OCI-LY7 (cell line): Measurements from ENCODE around the gene SLC9A2. TPM values are rescaled to one million over a fixed set of nuclear protein-coding genes. Genes with fewer than 3 reads are reported as not detected.

Source experiments
- BruUV-seq: library from RNA; stranded (reverse); fragments of 400-500 nt; replicated peaks from 2 replicates; lab custom pipeline; 2021; lab: Mats Ljungman, UMichigan
- CTCF ChIA-PET: fragments of 300-600 bp; sonication (Branson Sonifier 250); formaldehyde crosslinking; loops from one replicate; lab custom pipeline; 2022; ENCODE audit warnings: antibody characterized with exemption; ENCODE audit not compliant: unreplicated experiment; lab: Charles Lee
- POLR2A ChIA-PET: fragments of 300-600 bp; sonication (Branson Sonifier 250); formaldehyde crosslinking; loops from one replicate; lab custom pipeline; 2022; ENCODE audit warnings: antibody characterized with exemption; lab: Charles Lee
- DNase-seq: peaks from one replicate; pipeline ENCODE4 v3.0.0-alpha.2; 2015; ENCODE audit warnings: low spot score
- H2AFZ ChIP-seq: fragments of 200-600 bp; sonication (generic), shearing (Covaris generic); 2 replicates; pipeline ENCODE4 v1.6.1; 2014; ENCODE audit warnings: mild to moderate bottlenecking, antibody characterized with exemption, low read length, moderate library complexity
- H3K27ac ChIP-seq: fragments of 200-600 bp; sonication (generic); 2 replicates; pipeline ENCODE4 v1.5.1; 2014; ENCODE audit warnings: mixed run types, low read depth, mild to moderate bottlenecking, moderate library complexity, low read length, inconsistent platforms; ENCODE audit not compliant: poor library complexity, severe bottlenecking
- H3K36me3 ChIP-seq: fragments of 200-600 bp; sonication (generic); 2 replicates; pipeline ENCODE4 v1.6.1; 2014; ENCODE audit warnings: mild to moderate bottlenecking, antibody characterized with exemption, low read length, moderate library complexity, mixed read lengths; ENCODE audit not compliant: insufficient read depth
- H3K4me1 ChIP-seq: fragments of 200-600 bp; sonication (generic); 2 replicates; pipeline ENCODE4 v1.5.1; 2014; ENCODE audit warnings: mild to moderate bottlenecking, low read length; ENCODE audit not compliant: insufficient read depth, poor library complexity, severe bottlenecking
- H3K4me2 ChIP-seq: fragments of 200-600 bp; sonication (generic); 2 replicates; pipeline ENCODE4 v1.6.1; 2014; ENCODE audit warnings: mild to moderate bottlenecking, low read length
- H3K4me3 ChIP-seq: fragments of 200-600 bp; sonication (generic); 2 replicates; pipeline ENCODE4 v1.5.1; 2014; ENCODE audit warnings: mild to moderate bottlenecking, low read depth, low read length; ENCODE audit not compliant: poor library complexity, severe bottlenecking
- H3K79me2 ChIP-seq: fragments of 200-600 bp; sonication (generic); 2 replicates; pipeline ENCODE4 v1.6.1; 2016; ENCODE audit warnings: low read depth, mild to moderate bottlenecking, low read length, moderate library complexity, mixed read lengths; ENCODE audit not compliant: insufficient read depth
- H3K9me2 ChIP-seq: fragments of 200-600 bp; sonication (generic); 2 replicates; pipeline ENCODE4 v1.6.1; 2016; ENCODE audit warnings: mild to moderate bottlenecking, low read length, mixed read lengths; ENCODE audit not compliant: insufficient read depth
- H3K9me3 ChIP-seq: fragments of 200-600 bp; sonication (generic); 2 replicates; pipeline ENCODE4 v1.6.1; 2014; ENCODE audit warnings: mild to moderate bottlenecking, mixed run types, low read length, mixed read lengths
- H4K20me1 ChIP-seq: fragments of 200-600 bp; sonication (generic); 2 replicates; pipeline ENCODE4 v1.6.1; 2014; ENCODE audit warnings: mild to moderate bottlenecking, antibody characterized with exemption, low read length, moderate library complexity, mixed read lengths; ENCODE audit not compliant: insufficient read depth
- EZH2phosphoT487 ChIP-seq: fragments of 200-600 bp; sonication (generic); IDR thresholded peaks from 2 replicates; pipeline ENCODE4 v1.6.1; 2018; ENCODE audit warnings: low read depth, borderline replicate concordance, mild to moderate bottlenecking, mixed run types, antibody characterized with exemption, low read length, moderate library complexity, mixed read lengths
- intact Hi-C: fragments of 100-400 bp; cut with micrococcal nuclease; formaldehyde crosslinking; loops from one replicate; pipeline ENCODE4 v1.10.0; 2022; ENCODE audit not compliant: unreplicated experiment
- total RNA-seq, 2 experiments: library from RNA; depleted of rRNA in 1 of 2; stranded (reverse); fragments of >200 nt in 1 of 2; shearing (Covaris generic) in 1 of 2; gene quantifications; 2 replicates each; pipeline ENCODE4 v1.2.3, GENCODE V29; 2014 to 2022
- TF ChIP-seq, protein P1 (sequence below): fragments of 200-600 bp; sonication (generic); conservative IDR thresholded peaks from 2 replicates; pipeline ENCODE4 v1.5.1; 2014; ENCODE audit warnings: mild to moderate bottlenecking, antibody characterized with exemption, low read length, moderate library complexity, mixed read lengths

Gene SLC9A2
- total RNA-seq, 2 experiments from 2014 or later = not detected

- Histone ChIP-seq H3K4me2 (no peak overlapping the region), H4K20me1 (no peaks in the 10 kb centered on the region), H3K27ac (no peak overlapping the region), H3K36me3 (no peaks in the 10 kb centered on the region), H3K4me3 (no peak overlapping the region), H3K9me2 (no peaks in the 10 kb centered on the region), H2AFZ (no peak overlapping the region), H3K4me1 (no peaks in the 10 kb centered on the region), H3K9me3 (no peaks in the 10 kb centered on the region), H3K79me2 (no peaks in the 10 kb centered on the region)
- no TSS peak for BruUV-seq
- CTCF ChIA-PET = no interaction called here
- intact Hi-C loops = no loop called here
- POLR2A ChIA-PET = interaction anchor here (0.7 kb wide), 1 partner anchor 17 kb away, joined by 3 read pairs; no protein-coding TSS in a partner anchor
- DNase-seq = no peak
- no peak for TF ChIP-seq EZH2phosphoT487
- TF ChIP-seq, protein P1, sequence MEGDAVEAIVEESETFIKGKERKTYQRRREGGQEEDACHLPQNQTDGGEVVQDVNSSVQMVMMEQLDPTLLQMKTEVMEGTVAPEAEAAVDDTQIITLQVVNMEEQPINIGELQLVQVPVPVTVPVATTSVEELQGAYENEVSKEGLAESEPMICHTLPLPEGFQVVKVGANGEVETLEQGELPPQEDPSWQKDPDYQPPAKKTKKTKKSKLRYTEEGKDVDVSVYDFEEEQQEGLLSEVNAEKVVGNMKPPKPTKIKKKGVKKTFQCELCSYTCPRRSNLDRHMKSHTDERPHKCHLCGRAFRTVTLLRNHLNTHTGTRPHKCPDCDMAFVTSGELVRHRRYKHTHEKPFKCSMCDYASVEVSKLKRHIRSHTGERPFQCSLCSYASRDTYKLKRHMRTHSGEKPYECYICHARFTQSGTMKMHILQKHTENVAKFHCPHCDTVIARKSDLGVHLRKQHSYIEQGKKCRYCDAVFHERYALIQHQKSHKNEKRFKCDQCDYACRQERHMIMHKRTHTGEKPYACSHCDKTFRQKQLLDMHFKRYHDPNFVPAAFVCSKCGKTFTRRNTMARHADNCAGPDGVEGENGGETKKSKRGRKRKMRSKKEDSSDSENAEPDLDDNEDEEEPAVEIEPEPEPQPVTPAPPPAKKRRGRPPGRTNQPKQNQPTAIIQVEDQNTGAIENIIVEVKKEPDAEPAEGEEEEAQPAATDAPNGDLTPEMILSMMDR = no peak
Observed at GRCh38 chr2:102601730-102602129, 17.6 kb upstream of the SLC9A2 start.

GRCh38 chr2:102603904-102604303, 15.4 kb upstream of the SLC9A2 start:
- Histone ChIP-seq H3K4me3 (no peak overlapping the region), H4K20me1 (no peaks in the 10 kb centered on the region), H3K9me3 (no peaks in the 10 kb centered on the region), H3K4me1 (no peaks in the 10 kb centered on the region), H2AFZ (no peak overlapping the region), H3K79me2 (no peaks in the 10 kb centered on the region), H3K36me3 (no peaks in the 10 kb centered on the region), H3K9me2 (no peaks in the 10 kb centered on the region), H3K4me2 (no peak overlapping the region), H3K27ac (no peak overlapping the region)
- ChIA-PET POLR2A (interaction anchor here (1.0 kb wide), 1 partner anchor 24 kb away, joined by 3 read pairs; no protein-coding TSS in a partner anchor), CTCF (no interaction called here)
- TF ChIP-seq, protein P1 = no peak
- no peak for TF ChIP-seq EZH2phosphoT487
- no peak for DNase-seq
- intact Hi-C loops = no loop called here
- BruUV-seq = no TSS peak

DNA sequence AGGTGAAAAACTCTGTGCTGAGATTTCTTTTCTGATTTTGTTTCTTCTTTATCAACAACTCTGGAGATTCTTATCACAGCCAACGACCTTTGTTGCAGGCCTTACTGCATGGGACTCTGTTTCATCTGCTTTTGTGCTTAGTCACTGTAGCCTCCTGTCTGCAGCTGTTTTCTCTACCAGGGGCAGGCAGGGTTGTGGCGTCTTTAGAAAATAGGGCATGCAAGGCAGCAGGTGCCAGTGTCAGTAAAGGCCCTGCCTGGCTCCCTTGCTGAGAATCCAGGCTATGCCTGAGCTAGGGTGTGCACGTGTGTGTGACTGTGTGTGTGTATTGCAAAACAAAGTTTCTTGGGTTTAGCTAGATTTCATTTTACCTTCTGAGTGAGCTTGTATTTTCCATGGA, 14.6 kb upstream of the SLC9A2 start:
- no peak for TF ChIP-seq EZH2phosphoT487
- TF ChIP-seq, protein P1 = no peak
- no peak for DNase-seq
- Histone ChIP-seq H3K4me3 (no peak overlapping the region), H3K9me2 (no peaks in the 10 kb centered on the region), H2AFZ (no peak overlapping the region), H3K4me1 (no peaks in the 10 kb centered on the region), H3K27ac (no peak overlapping the region), H3K79me2 (no peaks in the 10 kb centered on the region), H4K20me1 (no peaks in the 10 kb centered on the region), H3K4me2 (no peak overlapping the region), H3K36me3 (no peaks in the 10 kb centered on the region), H3K9me3 (no peaks in the 10 kb centered on the region)
- ChIA-PET CTCF (no interaction called here), POLR2A (interaction anchor here (0.7 to 1.0 kb wide), 2 partner anchors 23 to 48 kb away, joined by 3 read pairs; no protein-coding TSS in a partner anchor)
- no TSS peak for BruUV-seq
- intact Hi-C loops = no loop called here
